GM23338 (cell line): ENCODE measurements around the gene TTC22. TPM values are rescaled to one million over a fixed set of nuclear protein-coding genes. Genes with fewer than 3 reads are reported as not detected.

ENCODE experiments used
- ATAC-seq: fragments of 200-7000 bp; cut with Tn5 transposase; 3 replicates; pipeline ENCODE4 v1.9.1; 2020
- DNase-seq: peaks from one replicate; pipeline ENCODE4 v3.0.0-alpha.2; 2015; ENCODE audit warnings: low spot score
- H2AFZ ChIP-seq: fragments of 200-600 bp; sonication (generic); 2 replicates; pipeline ENCODE4 v1.8.0; 2016; ENCODE audit warnings: antibody characterized with exemption, mild to moderate bottlenecking, moderate library complexity
- H3F3A ChIP-seq: fragments of 200-600 bp; sonication (generic); replicated peaks from 2 replicates; pipeline ENCODE4 v1.8.0; 2017; ENCODE audit warnings: antibody characterized with exemption, mixed run types, low read depth
- H3K27ac ChIP-seq: fragments of 200-600 bp; sonication (generic); 2 replicates; pipeline ENCODE4 v1.6.1; 2016; ENCODE audit warnings: low read depth
- H3K27me3 ChIP-seq: fragments of 200-600 bp; sonication (generic); 2 replicates; pipeline ENCODE4 v1.8.0; 2016; ENCODE audit warnings: mild to moderate bottlenecking, mixed run types, moderate library complexity; ENCODE audit not compliant: insufficient read depth
- H3K36me3 ChIP-seq: fragments of 200-600 bp; sonication (generic); 2 replicates; pipeline ENCODE4 v1.8.0; 2016; ENCODE audit warnings: mild to moderate bottlenecking; ENCODE audit not compliant: insufficient read depth
- H3K4me1 ChIP-seq: fragments of 200-600 bp; sonication (generic); 2 replicates; pipeline ENCODE4 v1.8.0; 2016; ENCODE audit warnings: mild to moderate bottlenecking, moderate library complexity; ENCODE audit not compliant: insufficient read depth
- H3K4me2 ChIP-seq: fragments of 200-600 bp; sonication (generic); 2 replicates; pipeline ENCODE4 v1.7.1; 2017; ENCODE audit warnings: mixed run types
- H3K4me3 ChIP-seq: fragments of 200-600 bp; sonication (generic); 2 replicates; pipeline ENCODE4 v1.6.1; 2016; ENCODE audit warnings: mixed run types
- H3K79me2 ChIP-seq: fragments of 200-600 bp; sonication (generic); replicated peaks from 2 replicates; pipeline ENCODE4 v1.8.0; 2017; ENCODE audit warnings: mild to moderate bottlenecking; ENCODE audit not compliant: insufficient read depth
- H3K9me2 ChIP-seq: fragments of 200-600 bp; sonication (generic); 2 replicates; pipeline ENCODE4 v1.8.0; 2017; ENCODE audit not compliant: insufficient read depth
- H4K20me1 ChIP-seq: fragments of 200-600 bp; sonication (generic); replicated peaks from 2 replicates; pipeline ENCODE4 v1.8.0; 2017; ENCODE audit warnings: mild to moderate bottlenecking; ENCODE audit not compliant: insufficient read depth
- H3K27ac Mint-ChIP-seq: 2 replicates; pipeline ENCODE4 v1.8.0; 2020; ENCODE audit warnings: inconsistent platforms, mild to moderate bottlenecking, moderate library complexity, mixed read lengths
- H3K27me3 Mint-ChIP-seq: 3 replicates; pipeline ENCODE4 v1.8.0; 2022; ENCODE audit warnings: low read depth, mild to moderate bottlenecking, moderate library complexity, mixed read lengths, inconsistent platforms; ENCODE audit not compliant: insufficient read depth, poor library complexity
- H3K36me3 Mint-ChIP-seq: 3 replicates; pipeline ENCODE4 v1.8.0; 2021; ENCODE audit warnings: low read depth, mild to moderate bottlenecking, inconsistent platforms, moderate library complexity, mixed read lengths
- H3K4me1 Mint-ChIP-seq: 3 replicates; pipeline ENCODE4 v1.8.0; 2020; ENCODE audit warnings: mild to moderate bottlenecking, inconsistent platforms, mixed read lengths
- H3K4me3 Mint-ChIP-seq: 3 replicates; pipeline ENCODE4 v1.8.0; 2021; ENCODE audit warnings: moderate library complexity, mild to moderate bottlenecking, inconsistent platforms, mixed read lengths
- H3K9me3 Mint-ChIP-seq: 3 replicates; pipeline ENCODE4 v1.8.0; 2020; ENCODE audit warnings: moderate library complexity, mild to moderate bottlenecking, inconsistent platforms, mixed read lengths
- CREB1 ChIP-seq: fragments of 250-450 bp; sonication (Bioruptor Pico); IDR thresholded peaks from 2 replicates; pipeline ENCODE4 v1.5.0; 2020; ENCODE audit warnings: low read depth, mild to moderate bottlenecking, moderate library complexity
- EZH2phosphoT487 ChIP-seq: fragments of 200-600 bp; sonication (generic); IDR thresholded peaks from one replicate; pipeline ENCODE4 v1.8.1; 2018; ENCODE audit warnings: antibody characterized with exemption; ENCODE audit not compliant: unreplicated experiment
- JUNB ChIP-seq: IDR thresholded peaks from one replicate; pipeline ENCODE4 v1.6.1; 2016; ENCODE audit warnings: antibody characterized with exemption; ENCODE audit not compliant: unreplicated experiment
- NANOG ChIP-seq: IDR thresholded peaks from 2 replicates; pipeline ENCODE4 v1.6.1; 2016; ENCODE audit warnings: antibody characterized with exemption, borderline replicate concordance
- POLR2AphosphoS5 ChIP-seq: IDR thresholded peaks from 2 replicates; pipeline ENCODE4 v1.6.1; 2016; ENCODE audit warnings: antibody characterized with exemption, low read depth
- STAT1 ChIP-seq: IDR thresholded peaks from one replicate; pipeline ENCODE4 v1.6.1; 2016; ENCODE audit warnings: antibody characterized with exemption; ENCODE audit not compliant: unreplicated experiment
- ZNF114 ChIP-seq: fragments of 250-450 bp; sonication (Bioruptor Pico); IDR thresholded peaks from 2 replicates; pipeline ENCODE4 v1.5.0; 2020; ENCODE audit warnings: mild to moderate bottlenecking, moderate library complexity
- polyA plus RNA-seq: library from polyadenylated mRNA; unstranded; fragments of >200 nt; fragmentation: Nextera tagmentation; extraction: Ambion mirVana; gene quantifications from 2 replicates; pipeline ENCODE4 v1.2.1, GENCODE V29; 2016
- total RNA-seq: library from RNA; depleted of rRNA; stranded (reverse); fragments of >200 nt; shearing (Covaris generic); gene quantifications from 2 replicates; pipeline ENCODE4 v1.2.3, GENCODE V29; 2014
- TF ChIP-seq, protein P1 (sequence below), 2 experiments: fragments of 200-600 bp in 1 of 2; sonication (generic) in 1 of 2; conservative IDR thresholded peaks; 2 replicates each; pipeline versions ENCODE4 v1.5.1 to v1.6.1; 2016 to 2017; ENCODE audit warnings: antibody characterized with exemption in 2 of 2, low read depth in 2 of 2, mild to moderate bottlenecking in 2 of 2, moderate library complexity in 1 of 2
- TF ChIP-seq, protein P2 (sequence below): fragments of 250-450 bp; sonication (Bioruptor Pico); IDR thresholded peaks from 2 replicates; pipeline ENCODE4 v1.5.0; 2020; ENCODE audit warnings: mild to moderate bottlenecking, moderate library complexity

The TTC22 gene
- total and polyA plus RNA-seq, 2 experiments from 2014 or later: 1.2 to 2.5 TPM

DNA sequence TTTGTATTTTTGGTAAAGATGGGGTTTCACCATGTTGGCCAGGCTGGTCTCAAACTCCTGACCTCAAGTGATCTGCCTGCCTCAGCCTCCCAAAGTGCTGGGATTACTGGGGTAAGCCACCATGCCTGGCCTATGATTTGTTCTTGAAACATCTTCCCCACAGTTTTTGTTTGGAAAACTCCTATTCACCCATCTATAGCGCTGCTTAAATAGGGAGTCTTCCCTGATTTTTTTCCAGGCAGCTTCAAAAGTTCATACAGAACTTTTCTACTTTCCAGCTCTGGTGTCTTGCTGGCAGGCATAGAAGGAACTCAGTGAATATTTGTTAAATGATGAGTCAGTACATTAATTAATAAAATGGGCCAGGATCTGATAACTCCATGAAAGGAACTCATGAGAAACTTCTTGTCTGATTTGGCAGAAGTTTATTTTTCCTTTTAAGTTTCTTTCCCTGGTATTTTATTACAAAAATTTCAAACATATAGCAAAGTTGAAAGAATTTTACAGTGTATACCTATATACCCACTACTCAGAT is 33.0 kb upstream of the TTC22 start:
- no peaks in the 10 kb centered on the region for H3K4me1 ChIP-seq
- peaks cover 4% of the 10 kb centered on the region; the same call in 1 of the 3 replicates for H3K4me1 Mint-ChIP-seq
- ATAC-seq: no peak
- no peaks in the 10 kb centered on the region for H3F3A ChIP-seq
- H3K36me3 ChIP-seq: no peaks in the 10 kb centered on the region
- no peaks in the 10 kb centered on the region for H4K20me1 ChIP-seq
- no peaks in the 10 kb centered on the region for H3K27me3 ChIP-seq
- H3K4me2 ChIP-seq: no peak overlapping the region
- H2AFZ ChIP-seq: no peak overlapping the region
- no peak overlapping the region for H3K27ac Mint-ChIP-seq
- no peaks in the 10 kb centered on the region for H3K9me3 Mint-ChIP-seq
- no peak overlapping the region for H3K4me3 ChIP-seq
- DNase-seq: no peak
- no peaks in the 10 kb centered on the region for H3K79me2 ChIP-seq
- TF ChIP-seq, protein P1, sequence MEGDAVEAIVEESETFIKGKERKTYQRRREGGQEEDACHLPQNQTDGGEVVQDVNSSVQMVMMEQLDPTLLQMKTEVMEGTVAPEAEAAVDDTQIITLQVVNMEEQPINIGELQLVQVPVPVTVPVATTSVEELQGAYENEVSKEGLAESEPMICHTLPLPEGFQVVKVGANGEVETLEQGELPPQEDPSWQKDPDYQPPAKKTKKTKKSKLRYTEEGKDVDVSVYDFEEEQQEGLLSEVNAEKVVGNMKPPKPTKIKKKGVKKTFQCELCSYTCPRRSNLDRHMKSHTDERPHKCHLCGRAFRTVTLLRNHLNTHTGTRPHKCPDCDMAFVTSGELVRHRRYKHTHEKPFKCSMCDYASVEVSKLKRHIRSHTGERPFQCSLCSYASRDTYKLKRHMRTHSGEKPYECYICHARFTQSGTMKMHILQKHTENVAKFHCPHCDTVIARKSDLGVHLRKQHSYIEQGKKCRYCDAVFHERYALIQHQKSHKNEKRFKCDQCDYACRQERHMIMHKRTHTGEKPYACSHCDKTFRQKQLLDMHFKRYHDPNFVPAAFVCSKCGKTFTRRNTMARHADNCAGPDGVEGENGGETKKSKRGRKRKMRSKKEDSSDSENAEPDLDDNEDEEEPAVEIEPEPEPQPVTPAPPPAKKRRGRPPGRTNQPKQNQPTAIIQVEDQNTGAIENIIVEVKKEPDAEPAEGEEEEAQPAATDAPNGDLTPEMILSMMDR (conservative IDR thresholded peaks at IDR 0.05; ENCODE audit: low read depth in 2 of 2): no peak
- TF ChIP-seq EZH2phosphoT487: no peak
- TF ChIP-seq CREB1 (CRISPR knock-in tag): no peak
- TF ChIP-seq POLR2AphosphoS5: no peak
- TF ChIP-seq NANOG: no peak
- no peak for TF ChIP-seq ZNF114 (CRISPR knock-in tag)
- TF ChIP-seq JUNB: no peak
- TF ChIP-seq, protein P2, sequence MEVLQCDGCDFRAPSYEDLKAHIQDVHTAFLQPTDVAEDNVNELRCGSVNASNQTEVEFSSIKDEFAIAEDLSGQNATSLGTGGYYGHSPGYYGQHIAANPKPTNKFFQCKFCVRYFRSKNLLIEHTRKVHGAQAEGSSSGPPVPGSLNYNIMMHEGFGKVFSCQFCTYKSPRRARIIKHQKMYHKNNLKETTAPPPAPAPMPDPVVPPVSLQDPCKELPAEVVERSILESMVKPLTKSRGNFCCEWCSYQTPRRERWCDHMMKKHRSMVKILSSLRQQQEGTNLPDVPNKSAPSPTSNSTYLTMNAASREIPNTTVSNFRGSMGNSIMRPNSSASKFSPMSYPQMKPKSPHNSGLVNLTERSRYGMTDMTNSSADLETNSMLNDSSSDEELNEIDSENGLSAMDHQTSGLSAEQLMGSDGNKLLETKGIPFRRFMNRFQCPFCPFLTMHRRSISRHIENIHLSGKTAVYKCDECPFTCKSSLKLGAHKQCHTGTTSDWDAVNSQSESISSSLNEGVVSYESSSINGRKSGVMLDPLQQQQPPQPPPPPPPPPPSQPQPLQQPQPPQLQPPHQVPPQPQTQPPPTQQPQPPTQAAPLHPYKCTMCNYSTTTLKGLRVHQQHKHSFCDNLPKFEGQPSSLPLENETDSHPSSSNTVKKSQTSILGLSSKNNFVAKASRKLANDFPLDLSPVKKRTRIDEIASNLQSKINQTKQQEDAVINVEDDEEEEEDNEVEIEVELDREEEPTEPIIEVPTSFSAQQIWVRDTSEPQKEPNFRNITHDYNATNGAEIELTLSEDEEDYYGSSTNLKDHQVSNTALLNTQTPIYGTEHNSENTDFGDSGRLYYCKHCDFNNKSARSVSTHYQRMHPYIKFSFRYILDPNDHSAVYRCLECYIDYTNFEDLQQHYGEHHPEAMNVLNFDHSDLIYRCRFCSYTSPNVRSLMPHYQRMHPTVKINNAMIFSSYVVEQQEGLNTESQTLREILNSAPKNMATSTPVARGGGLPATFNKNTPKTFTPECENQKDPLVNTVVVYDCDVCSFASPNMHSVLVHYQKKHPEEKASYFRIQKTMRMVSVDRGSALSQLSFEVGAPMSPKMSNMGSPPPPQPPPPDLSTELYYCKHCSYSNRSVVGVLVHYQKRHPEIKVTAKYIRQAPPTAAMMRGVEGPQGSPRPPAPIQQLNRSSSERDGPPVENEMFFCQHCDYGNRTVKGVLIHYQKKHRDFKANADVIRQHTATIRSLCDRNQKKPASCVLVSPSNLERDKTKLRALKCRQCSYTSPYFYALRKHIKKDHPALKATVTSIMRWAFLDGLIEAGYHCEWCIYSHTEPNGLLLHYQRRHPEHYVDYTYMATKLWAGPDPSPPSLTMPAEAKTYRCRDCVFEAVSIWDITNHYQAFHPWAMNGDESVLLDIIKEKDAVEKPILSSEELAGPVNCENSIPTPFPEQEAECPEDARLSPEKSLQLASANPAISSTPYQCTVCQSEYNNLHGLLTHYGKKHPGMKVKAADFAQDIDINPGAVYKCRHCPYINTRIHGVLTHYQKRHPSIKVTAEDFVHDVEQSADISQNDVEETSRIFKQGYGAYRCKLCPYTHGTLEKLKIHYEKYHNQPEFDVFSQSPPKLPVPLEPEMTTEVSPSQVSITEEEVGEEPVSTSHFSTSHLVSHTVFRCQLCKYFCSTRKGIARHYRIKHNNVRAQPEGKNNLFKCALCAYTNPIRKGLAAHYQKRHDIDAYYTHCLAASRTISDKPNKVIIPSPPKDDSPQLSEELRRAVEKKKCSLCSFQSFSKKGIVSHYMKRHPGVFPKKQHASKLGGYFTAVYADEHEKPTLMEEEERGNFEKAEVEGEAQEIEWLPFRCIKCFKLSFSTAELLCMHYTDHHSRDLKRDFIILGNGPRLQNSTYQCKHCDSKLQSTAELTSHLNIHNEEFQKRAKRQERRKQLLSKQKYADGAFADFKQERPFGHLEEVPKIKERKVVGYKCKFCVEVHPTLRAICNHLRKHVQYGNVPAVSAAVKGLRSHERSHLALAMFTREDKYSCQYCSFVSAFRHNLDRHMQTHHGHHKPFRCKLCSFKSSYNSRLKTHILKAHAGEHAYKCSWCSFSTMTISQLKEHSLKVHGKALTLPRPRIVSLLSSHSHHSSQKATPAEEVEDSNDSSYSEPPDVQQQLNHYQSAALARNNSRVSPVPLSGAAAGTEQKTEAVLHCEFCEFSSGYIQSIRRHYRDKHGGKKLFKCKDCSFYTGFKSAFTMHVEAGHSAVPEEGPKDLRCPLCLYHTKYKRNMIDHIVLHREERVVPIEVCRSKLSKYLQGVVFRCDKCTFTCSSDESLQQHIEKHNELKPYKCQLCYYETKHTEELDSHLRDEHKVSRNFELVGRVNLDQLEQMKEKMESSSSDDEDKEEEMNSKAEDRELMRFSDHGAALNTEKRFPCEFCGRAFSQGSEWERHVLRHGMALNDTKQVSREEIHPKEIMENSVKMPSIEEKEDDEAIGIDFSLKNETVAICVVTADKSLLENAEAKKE (CRISPR knock-in tag): no peak
- TF ChIP-seq STAT1: no peak
- H3K9me2 ChIP-seq: no peaks in the 10 kb centered on the region
- H3K36me3 Mint-ChIP-seq: no peaks in the 10 kb centered on the region
- H3K4me3 Mint-ChIP-seq: no peak overlapping the region
- H3K27ac ChIP-seq: no peak overlapping the region
- peaks cover 11% of the 10 kb centered on the region for H3K27me3 Mint-ChIP-seq
